Mucosa of rectum (tissue), 2 donors: ENCODE measurements around the gene ITGB4.

Experiments used
- H3K27ac ChIP-seq, 2 donors: one replicate each; pipeline ENCODE4 v1.7.0; 2013; ENCODE audit warnings: inconsistent platforms in 2 of 2, low read depth in 2 of 2, low read length in 2 of 2
- H3K27me3 ChIP-seq, 2 donors: one replicate each; pipeline ENCODE4 v1.7.0; 2013; ENCODE audit warnings: low read length in 2 of 2; ENCODE audit not compliant: control insufficient read depth in 2 of 2, insufficient read depth in 2 of 2
- H3K36me3 ChIP-seq, 2 donors: one replicate each; pipeline ENCODE4 v1.7.0; 2013; ENCODE audit warnings: low read length in 2 of 2; ENCODE audit not compliant: control insufficient read depth in 2 of 2, insufficient read depth in 2 of 2
- H3K4me1 ChIP-seq, 2 donors: one replicate each; pipeline ENCODE4 v1.7.0; 2013; ENCODE audit warnings: low read length in 2 of 2, mild to moderate bottlenecking in 1 of 2; ENCODE audit not compliant: control insufficient read depth in 2 of 2, insufficient read depth in 2 of 2
- H3K4me3 ChIP-seq, 2 donors: one replicate each; pipeline ENCODE4 v1.7.0; 2013; ENCODE audit warnings: low read length in 2 of 2
- H3K9ac ChIP-seq, 2 donors: one replicate each; pipeline ENCODE4 v1.7.0; 2013; ENCODE audit warnings: low read length in 2 of 2, low read depth in 1 of 2, mild to moderate bottlenecking in 1 of 2
- H3K9me3 ChIP-seq, 2 donors: one replicate each; pipeline ENCODE4 v1.7.0; 2013; ENCODE audit warnings: low read length in 2 of 2; ENCODE audit not compliant: control insufficient read depth in 2 of 2
- donor health status: healthy.
- donor health status: Normal muscosa, but diverticular disease.

Gene ITGB4

DNA sequence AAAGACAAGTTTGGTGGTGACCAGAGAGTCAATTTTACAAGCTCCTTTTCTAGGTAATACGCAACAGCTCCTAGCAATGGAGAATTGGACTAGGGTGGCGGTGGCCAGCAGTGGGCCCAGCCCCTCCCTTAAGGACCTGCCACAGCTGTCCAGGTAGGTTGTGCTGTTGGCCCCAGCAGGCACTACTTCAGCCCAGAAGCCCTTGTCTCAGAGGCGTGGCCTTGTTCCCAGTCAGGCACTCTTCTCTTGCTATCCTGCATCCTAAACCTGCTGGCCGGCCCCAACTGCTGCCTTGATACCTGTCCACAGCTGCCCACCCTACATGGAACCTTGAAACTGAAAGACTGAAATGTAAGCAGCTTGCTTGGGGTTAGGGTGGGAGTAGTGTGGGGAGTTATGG is 44.7 kb downstream of the ITGB4 start:
- H3K9ac ChIP-seq, result peak overlapping the region in 1 of 2 donors; percentile 24
- no peaks in the 10 kb centered on the region for H3K36me3 ChIP-seq
- peaks cover 14% of the 10 kb centered on the region in 2 donors for H3K4me1 ChIP-seq
- H3K27me3 ChIP-seq, result no peaks in the 10 kb centered on the region
- H3K4me3 ChIP-seq, result no peak overlapping the region
- H3K9me3 ChIP-seq, result no peaks in the 10 kb centered on the region
- peak overlapping the region in 1 of 2 donors; percentile 23 for H3K27ac ChIP-seq

- Histone ChIP-seq H3K4me3 (no peak overlapping the region), H3K9me3 (no peaks in the 10 kb centered on the region), H3K27me3 (no peaks in the 10 kb centered on the region), H3K9ac (no peak overlapping the region), H3K36me3 (no peaks in the 10 kb centered on the region), H3K27ac (no peak overlapping the region), H3K4me1 (peaks cover 19 to 26% of the 10 kb centered on the region in 2 donors)
Measured at GRCh38 chr17:75767881-75768280, 46.6 kb downstream of the ITGB4 start.

DNA sequence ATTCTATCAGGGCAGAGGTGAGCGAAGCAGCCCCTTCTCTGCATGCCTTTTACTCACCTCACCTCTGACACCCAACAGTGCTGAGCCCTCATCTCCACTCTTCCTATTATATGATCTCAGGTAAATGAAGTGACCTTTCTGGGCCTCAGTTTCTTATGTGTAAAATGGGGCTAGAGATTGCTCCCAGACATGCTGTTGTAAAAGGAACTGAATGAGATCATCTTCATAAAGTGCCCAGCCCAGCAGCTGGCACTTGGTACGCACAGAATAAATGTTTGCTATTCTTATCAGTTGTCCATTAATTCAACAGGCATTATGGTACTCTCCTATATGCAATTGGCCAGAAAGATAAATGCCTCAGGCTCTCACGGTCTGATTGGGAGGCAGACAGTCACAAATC is 48.3 kb downstream of the ITGB4 start:
- H3K4me3 ChIP-seq, result no peak overlapping the region
- peak overlapping the region in 1 of 2 donors; percentile 50 for H3K27ac ChIP-seq
- H3K9me3 ChIP-seq, result no peaks in the 10 kb centered on the region

DNA sequence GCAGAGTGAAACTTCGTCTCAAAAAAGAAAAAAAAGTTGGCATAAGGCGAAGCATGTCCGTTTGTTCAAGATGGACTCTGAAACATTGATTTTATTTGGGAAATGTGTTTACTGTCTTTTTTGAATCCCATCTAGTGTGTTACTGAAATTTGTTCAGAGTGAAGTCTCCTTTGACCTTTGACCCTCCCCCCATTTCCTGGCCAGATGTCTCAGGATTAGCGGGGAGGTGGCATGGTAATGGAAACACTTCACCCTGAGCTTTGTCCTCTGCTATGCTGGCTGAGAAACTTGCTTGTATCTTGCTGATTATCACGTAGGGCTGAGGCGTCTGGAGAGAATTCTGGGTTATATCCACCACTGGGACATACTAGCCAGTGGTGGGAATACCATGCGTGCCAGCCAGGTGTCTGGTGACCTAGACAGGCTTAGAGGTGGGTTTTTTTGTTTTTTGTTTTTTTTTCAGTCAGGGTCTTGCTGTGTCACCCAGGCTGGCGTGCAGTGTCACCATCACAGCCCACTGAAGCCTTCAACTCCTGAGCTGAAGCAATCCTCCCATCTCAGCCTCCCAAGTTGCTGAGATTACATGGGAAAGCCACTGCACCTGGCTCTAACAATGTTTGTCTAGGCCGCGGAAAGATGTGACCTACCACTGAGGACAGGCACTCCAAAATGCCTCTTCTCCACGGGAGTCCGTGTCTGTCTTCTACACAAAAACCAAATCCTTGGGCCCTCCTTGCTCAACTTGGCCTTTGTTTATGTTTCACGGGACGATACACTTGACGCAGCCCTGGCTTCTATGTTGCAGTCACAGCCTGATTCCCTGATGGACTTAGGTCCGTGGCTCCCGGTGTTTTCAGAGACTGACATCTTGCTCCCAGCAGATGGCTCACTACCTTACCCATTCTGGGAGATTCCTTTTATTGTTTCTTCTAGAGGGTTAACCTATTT is 50.3 kb downstream of the ITGB4 start:
- H3K27ac ChIP-seq, result no peak overlapping the region
- no peaks in the 10 kb centered on the region for H3K9me3 ChIP-seq
- H3K36me3 ChIP-seq, result peaks cover 5 to 7% of the 10 kb centered on the region in 2 donors
- peak overlapping the region in 1 of 2 donors; percentile 3 for H3K9ac ChIP-seq
- H3K4me1 ChIP-seq, result peaks cover 8 to 19% of the 10 kb centered on the region in 2 donors
- H3K4me3 ChIP-seq, result no peak overlapping the region
- no peaks in the 10 kb centered on the region for H3K27me3 ChIP-seq

More for the DNA sequence above, 48.3 kb downstream of the ITGB4 start:
- H3K36me3 ChIP-seq, result no peaks in the 10 kb centered on the region
- H3K27me3 ChIP-seq, result no peaks in the 10 kb centered on the region
- peaks cover 8 to 16% of the 10 kb centered on the region in 2 donors for H3K4me1 ChIP-seq
- no peak overlapping the region for H3K9ac ChIP-seq

DNA sequence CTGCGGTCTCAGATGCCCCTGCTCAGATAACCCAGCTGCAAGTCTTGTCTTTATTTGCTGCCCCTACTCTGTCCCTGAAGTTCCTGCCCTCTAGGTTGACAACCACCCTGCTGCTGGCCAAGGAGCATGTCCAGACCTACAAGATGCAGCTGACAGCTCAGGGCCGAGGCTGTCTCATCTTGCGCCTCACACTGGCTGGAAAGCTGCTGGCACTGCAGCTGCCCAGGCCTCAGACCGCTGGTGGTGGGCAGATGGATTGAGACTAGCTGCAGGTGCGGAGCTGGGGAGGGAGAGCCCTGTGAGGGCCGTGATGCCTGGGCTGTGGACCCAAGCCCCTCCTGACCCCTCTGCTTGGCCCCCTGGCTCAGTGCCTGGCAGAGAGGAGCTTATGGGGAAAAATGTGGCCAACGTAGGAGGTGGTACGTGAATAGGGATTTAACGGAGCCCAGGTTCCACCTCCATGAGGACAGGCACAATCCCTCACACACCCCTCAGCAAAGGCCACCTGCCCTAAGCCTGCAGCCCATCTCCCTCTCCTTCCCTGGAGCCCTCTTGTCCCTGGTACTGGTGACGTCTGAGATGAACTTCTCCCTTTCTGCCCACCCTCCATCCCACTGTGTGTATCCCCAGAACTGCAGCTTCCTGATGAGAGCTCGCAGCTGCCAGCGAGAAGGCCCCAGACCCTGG is 52.0 kb downstream of the ITGB4 start:
- Histone ChIP-seq H3K27ac (no peak overlapping the region), H3K4me3 (no peak overlapping the region)

DNA sequence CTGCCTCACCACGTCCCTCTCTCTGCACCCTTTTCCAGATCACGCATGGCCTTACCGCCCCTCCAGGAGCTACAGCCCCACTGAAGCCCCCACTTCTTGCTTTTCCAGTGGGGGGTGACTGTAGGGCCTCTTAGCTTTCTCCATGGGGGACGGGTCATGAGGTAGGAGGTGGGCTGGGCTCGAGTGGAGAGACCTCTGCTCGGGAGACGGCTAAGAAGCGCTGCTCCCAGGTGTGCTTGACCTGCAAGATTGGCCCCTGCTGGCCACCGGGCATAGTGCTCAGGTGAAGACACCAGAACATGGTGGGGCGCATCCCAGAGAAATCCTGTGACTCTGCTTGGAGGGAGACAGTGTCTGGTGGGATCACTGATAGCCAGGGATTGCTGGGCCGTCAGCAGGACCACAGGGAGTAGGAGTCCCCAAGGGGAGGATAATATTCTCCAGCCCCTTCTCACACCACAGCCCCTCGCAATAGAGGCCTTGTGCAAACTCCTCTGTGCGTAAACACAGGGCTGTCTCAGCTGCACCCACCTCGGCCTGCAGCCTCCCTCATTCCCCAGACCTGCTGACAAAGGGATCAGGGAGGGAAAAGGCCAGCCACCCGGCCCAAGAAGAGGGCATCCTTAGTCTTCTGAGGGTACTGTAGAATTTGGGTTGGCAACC is 52.7 kb downstream of the ITGB4 start:
- peaks cover 20 to 21% of the 10 kb centered on the region in 2 donors for H3K36me3 ChIP-seq
- H3K27ac ChIP-seq, result no peak overlapping the region
- no peaks in the 10 kb centered on the region for H3K9me3 ChIP-seq
- no peaks in the 10 kb centered on the region for H3K27me3 ChIP-seq
- no peak overlapping the region for H3K9ac ChIP-seq
- peaks cover 17 to 34% of the 10 kb centered on the region in 2 donors for H3K4me1 ChIP-seq
- no peak overlapping the region for H3K4me3 ChIP-seq

More for the DNA sequence above, 52.0 kb downstream of the ITGB4 start:
- Histone ChIP-seq H3K4me1 (peaks cover 17 to 34% of the 10 kb centered on the region in 2 donors), H3K36me3 (peaks cover 14 to 18% of the 10 kb centered on the region in 2 donors), H3K9ac (no peak overlapping the region), H3K9me3 (no peaks in the 10 kb centered on the region), H3K27me3 (no peaks in the 10 kb centered on the region)

DNA sequence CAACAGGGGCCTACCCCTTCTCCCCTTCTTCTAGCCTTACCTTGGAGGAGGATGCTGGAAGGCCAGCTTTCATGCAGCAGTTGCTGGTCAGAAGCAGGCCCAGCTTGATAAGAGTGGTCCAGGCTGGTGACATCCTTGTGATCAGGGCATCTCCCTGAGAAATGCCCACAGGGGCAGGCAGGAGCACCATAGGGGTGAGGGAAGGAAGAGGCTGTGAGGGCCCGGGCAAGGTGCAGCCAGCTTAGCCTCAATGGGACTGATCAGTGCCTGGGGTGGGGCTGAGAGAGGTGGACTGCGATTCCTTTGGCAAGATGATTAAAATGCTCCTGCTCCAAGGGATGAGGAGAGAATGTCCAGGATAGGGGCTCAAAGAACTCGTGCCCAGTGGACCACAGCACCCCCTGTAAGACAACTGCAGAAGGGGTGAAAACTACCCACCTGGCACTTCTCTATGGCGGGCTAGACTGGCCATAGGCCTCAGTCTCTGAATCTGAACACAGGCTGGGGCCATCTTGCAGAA is 53.3 kb downstream of the ITGB4 start:
- Histone ChIP-seq H3K27ac (no peak overlapping the region), H3K27me3 (no peaks in the 10 kb centered on the region), H3K4me1 (peaks cover 17 to 30% of the 10 kb centered on the region in 2 donors), H3K4me3 (no peak overlapping the region), H3K9ac (no peak overlapping the region), H3K36me3 (peaks cover 20 to 21% of the 10 kb centered on the region in 2 donors), H3K9me3 (no peaks in the 10 kb centered on the region)

DNA sequence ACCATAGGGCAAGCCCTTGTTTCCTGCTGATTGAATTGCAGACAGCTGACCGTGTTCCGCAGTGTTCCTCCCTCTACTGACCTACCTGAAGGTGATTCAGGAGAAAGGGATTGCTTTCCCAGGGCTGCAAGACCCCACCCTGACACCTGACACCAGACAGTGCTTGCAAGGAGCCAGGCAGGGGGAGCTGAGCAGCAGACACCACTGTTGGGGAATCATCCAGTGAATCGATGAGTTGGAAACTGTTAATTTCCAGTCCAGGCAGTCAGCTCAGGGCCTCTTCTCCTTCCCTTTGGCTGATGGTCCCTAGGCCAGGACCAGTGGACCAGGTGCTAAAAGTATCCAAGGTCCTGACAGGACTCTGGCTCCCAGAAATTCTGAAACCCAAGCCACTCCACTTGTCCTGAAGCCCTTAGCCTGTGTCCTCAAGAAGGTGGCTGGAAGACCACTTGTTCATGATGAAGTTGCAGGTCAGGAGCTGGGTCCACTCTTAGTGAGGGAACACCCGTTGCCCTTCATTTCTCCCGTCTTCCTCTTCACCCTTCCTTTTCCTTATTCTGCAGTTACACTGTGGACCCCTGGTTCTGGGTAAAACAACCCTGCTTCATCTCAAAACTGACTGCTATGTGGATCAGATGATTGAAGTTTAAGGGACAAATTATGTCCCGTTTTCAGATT is 53.9 kb downstream of the ITGB4 start:
- H3K4me3 ChIP-seq, result no peak overlapping the region
- no peaks in the 10 kb centered on the region for H3K9me3 ChIP-seq
- H3K27me3 ChIP-seq, result no peaks in the 10 kb centered on the region
- peaks cover 17 to 33% of the 10 kb centered on the region in 2 donors for H3K4me1 ChIP-seq
- no peak overlapping the region for H3K27ac ChIP-seq
- no peak overlapping the region for H3K9ac ChIP-seq
- peaks cover 20 to 21% of the 10 kb centered on the region in 2 donors for H3K36me3 ChIP-seq

- H3K4me1 ChIP-seq, result peaks cover 12 to 27% of the 10 kb centered on the region in 2 donors
- H3K27ac ChIP-seq, result no peak overlapping the region
- H3K4me3 ChIP-seq, result peak overlapping the region; percentile 88 to 89
- H3K27me3 ChIP-seq, result no peaks in the 10 kb centered on the region
- H3K36me3 ChIP-seq, result peaks cover 20 to 21% of the 10 kb centered on the region in 2 donors
- H3K9ac ChIP-seq, result no peak overlapping the region
- H3K9me3 ChIP-seq, result no peaks in the 10 kb centered on the region
Measured at GRCh38 chr17:75776386-75777295, 55.4 kb downstream of the ITGB4 start.
